Measurements from ENCODE around the gene IQSEC1. TPM values are rescaled to one million over a fixed set of nuclear protein-coding genes. Genes with fewer than 3 reads are reported as not detected.

Gene IQSEC1
- total RNA-seq, 1 experiment from 2014 or later, result 28.1 TPM

- ChIA-PET RAD21 (ENCODE audit: low non-redundant PET in 1 of 2, low total read pairs in 2 of 2, uncharacterized antibody in 2 of 2, unreplicated experiment in 2 of 2) (interaction anchor here in 1 of 2 experiments (0.6 kb wide), 2 partner anchors 8 to 17 kb away, joined by 3 read pairs; no protein-coding TSS in a partner anchor), POLR2A (interaction anchor here (1.5 kb wide), 1 partner anchor 11 kb away, joined by 7 read pairs; no protein-coding TSS in a partner anchor), CTCF (interaction anchor here (0.6 to 4.5 kb wide), 15 partner anchors 9 to 161 kb away, joined by 3 to 35 read pairs (median 5); no protein-coding TSS in a partner anchor)
- Histone ChIP-seq H2AFZ (ENCODE audit: low read depth, low read length, poor library complexity, severe bottlenecking) (no peak overlapping the region), H3K9me3 (ENCODE audit: control insufficient read depth in 1 of 2, insufficient read depth in 1 of 2, low read depth in 1 of 2, low read length in 2 of 2) (no peaks in the 10 kb centered on the region), H3K27ac (ENCODE audit: low read depth, low read length) (no peak overlapping the region), H4K20me1 (ENCODE audit: insufficient read depth) (no peaks in the 10 kb centered on the region), H3K36me3 (ENCODE audit: control insufficient read depth in 1 of 2, insufficient read depth in 2 of 2, low read length in 2 of 2) (no peaks in the 10 kb centered on the region), H3K79me2 (ENCODE audit: insufficient read depth, low read length) (no peaks in the 10 kb centered on the region), H3K4me3 (replicated peaks in 1 of 2; ENCODE audit: low read depth in 1 of 2, low read length in 2 of 2) (no peak overlapping the region), H3K9me2 (ENCODE audit: insufficient read depth) (no peaks in the 10 kb centered on the region), H3K9ac (ENCODE audit: low read length) (no peak overlapping the region), H3K4me2 (ENCODE audit: low read length) (peak overlapping the region; percentile 35; the same call in 1 of the 2 replicates), H3K27me3 (ENCODE audit: insufficient read depth, low read length) (no peaks in the 10 kb centered on the region), H3K4me1 (ENCODE audit: control insufficient read depth in 1 of 2, insufficient read depth in 2 of 2, low read length in 2 of 2) (peaks cover 2 to 14% of the 10 kb centered on the region in 2 experiments; a peak in 3 of 4 replicates)
- TF ChIP-seq CTCF (IDR thresholded peaks at IDR 0.05 in 2 of 3, conservative IDR thresholded peaks at IDR 0.05 in 1 of 3; ENCODE audit: borderline replicate concordance in 1 of 3, insufficient read depth in 1 of 3, low read depth in 2 of 3, low read length in 2 of 3) (peak; percentile 66 to 84 (median 83); a peak in 5 of 6 replicates), RAD21 (IDR thresholded peaks at IDR 0.05; ENCODE audit: low read depth) (peak; percentile 80), FOSL1 (IDR thresholded peaks at IDR 0.05; ENCODE audit: low read depth) (no peak), CBX3 (IDR thresholded peaks at IDR 0.05; ENCODE audit: low read depth) (no peak), SRF (IDR thresholded peaks at IDR 0.05; ENCODE audit: low read depth) (no peak)
- no TSS peak for BruUV-seq (replicated peaks)
- ATAC-seq, result peak; percentile 96
- peak; percentile 43 for DNase-seq (ENCODE audit: low read depth, low spot score)
- intact Hi-C loops (cut with micrococcal nuclease), result loop anchor here (1.0 kb wide), 1 partner anchor 116 kb away; no protein-coding TSS in a partner anchor
Observed at GRCh38 chr3:12984023-12984823, 89.0 kb downstream of the IQSEC1 start.

GRCh38 chr3:12983319-12983718 lies 89.9 kb downstream of the IQSEC1 start:
- ChIA-PET POLR2A (no interaction called here), CTCF (interaction anchor here (1.5 to 4.5 kb wide), 5 partner anchors 8 to 36 kb away, joined by 5 to 35 read pairs (median 9); no protein-coding TSS in a partner anchor), RAD21 (ENCODE audit: low non-redundant PET in 1 of 2, low total read pairs in 2 of 2, uncharacterized antibody in 2 of 2, unreplicated experiment in 2 of 2) (no interaction called here)
- no peaks in the 10 kb centered on the region for H3K27me3 ChIP-seq (ENCODE audit: insufficient read depth, low read length)
- H3K36me3 ChIP-seq (ENCODE audit: control insufficient read depth in 1 of 2, insufficient read depth in 2 of 2, low read length in 2 of 2), result no peaks in the 10 kb centered on the region
- no peak for DNase-seq (ENCODE audit: low read depth, low spot score)
- no peaks in the 10 kb centered on the region for H3K79me2 ChIP-seq (ENCODE audit: insufficient read depth, low read length)
- H3K4me2 ChIP-seq (ENCODE audit: low read length), result no peak overlapping the region
- H3K27ac ChIP-seq (ENCODE audit: low read depth, low read length), result no peak overlapping the region
- H3K4me1 ChIP-seq (ENCODE audit: control insufficient read depth in 1 of 2, insufficient read depth in 2 of 2, low read length in 2 of 2), result peaks cover 2 to 14% of the 10 kb centered on the region in 2 experiments; a peak in 3 of 4 replicates
- no peak overlapping the region for H3K9ac ChIP-seq (ENCODE audit: low read length)
- ATAC-seq, result no peak
- BruUV-seq (replicated peaks), result no TSS peak
- H2AFZ ChIP-seq (ENCODE audit: low read depth, low read length, poor library complexity, severe bottlenecking), result no peak overlapping the region
- no peaks in the 10 kb centered on the region for H3K9me3 ChIP-seq (ENCODE audit: control insufficient read depth in 1 of 2, insufficient read depth in 1 of 2, low read depth in 1 of 2, low read length in 2 of 2)
- no peak overlapping the region for H3K4me3 ChIP-seq (replicated peaks in 1 of 2; ENCODE audit: low read depth in 1 of 2, low read length in 2 of 2)
- H4K20me1 ChIP-seq (ENCODE audit: insufficient read depth), result no peaks in the 10 kb centered on the region
- intact Hi-C loops (cut with micrococcal nuclease), result no loop called here
- no peaks in the 10 kb centered on the region for H3K9me2 ChIP-seq (ENCODE audit: insufficient read depth)
- TF ChIP-seq ELF1 (IDR thresholded peaks at IDR 0.05; ENCODE audit: borderline replicate concordance, low read depth) (no peak), POLR2AphosphoS5 (IDR thresholded peaks at IDR 0.05; ENCODE audit: low read depth, low read length) (no peak), ZBTB33 (IDR thresholded peaks at IDR 0.05; ENCODE audit: extremely low read depth, insufficient replicate concordance, low read length) (no peak), RAD21 (IDR thresholded peaks at IDR 0.05; ENCODE audit: low read depth) (no peak), EGR1 (IDR thresholded peaks at IDR 0.05; ENCODE audit: low read depth) (no peak), MAX (IDR thresholded peaks at IDR 0.05) (no peak), CEBPB (IDR thresholded peaks at IDR 0.05; ENCODE audit: low read depth) (no peak), FOSL1 (IDR thresholded peaks at IDR 0.05; ENCODE audit: low read depth) (no peak), POLR2A (IDR thresholded peaks at IDR 0.05; ENCODE audit: borderline replicate concordance, extremely low read depth, insufficient read depth, insufficient read length) (no peak), ATF3 (IDR thresholded peaks at IDR 0.05) (no peak), EZH2 (IDR thresholded peaks at IDR 0.05) (no peak), SRF (IDR thresholded peaks at IDR 0.05; ENCODE audit: low read depth) (no peak), JUND (IDR thresholded peaks at IDR 0.05) (no peak)
